ENCODE results near the gene CCT2. TPM values are rescaled to one million over a fixed set of nuclear protein-coding genes. Genes with fewer than 3 reads are reported as not detected.

The CCT2 gene
- total and polyA plus RNA-seq, 2 donors (not counting 1 experiment from before 2014, with no cell fraction given), result 58.2 to 125 TPM

GRCh38 chr12:69621551-69621950, 36.3 kb downstream of the CCT2 start:
- Histone ChIP-seq H3K36me3 (replicated peaks in 1 of 2; ENCODE audit: control extremely low read depth in 1 of 2, control insufficient read depth in 1 of 2, extremely low read depth in 1 of 2, insufficient read depth in 2 of 2, low read length in 1 of 2) (no peaks in the 10 kb centered on the region), H3K9me3 (ENCODE audit: control extremely low read depth in 1 of 3, control insufficient read depth in 2 of 3, insufficient read depth in 1 of 3, low read length in 2 of 3) (no peaks in the 10 kb centered on the region), H2AFZ (ENCODE audit: insufficient read depth, low read depth, low read length, poor library complexity, severe bottlenecking) (no peak overlapping the region), H3K79me2 (ENCODE audit: control insufficient read depth, insufficient read depth, low read length) (no peaks in the 10 kb centered on the region), H3K4me2 (replicated peaks; ENCODE audit: low read depth, low read length, poor library complexity, severe bottlenecking) (no peak overlapping the region), H4K20me1 (ENCODE audit: control insufficient read depth, insufficient read depth, low read length, poor library complexity, severe bottlenecking) (no peaks in the 10 kb centered on the region), H3K9ac (ENCODE audit: low read length) (no peak overlapping the region), H3K27ac (ENCODE audit: low read length in 2 of 2) (no peak overlapping the region), H3K4me3 (ENCODE audit: control extremely low read depth in 1 of 5, extremely low read depth in 1 of 5, insufficient read depth in 1 of 5, low read depth in 2 of 5, low read length in 4 of 5) (no peak overlapping the region), H3K27me3 (replicated peaks in 1 of 4; ENCODE audit: control extremely low read depth in 1 of 4, control insufficient read depth in 3 of 4, insufficient read depth in 4 of 4, low read length in 3 of 4) (no peaks in the 10 kb centered on the region), H3K4me1 (ENCODE audit: control insufficient read depth in 2 of 2, insufficient read depth in 2 of 2, low read length in 2 of 2) (no peaks in the 10 kb centered on the region)
- no peaks in the 10 kb centered on the region for H3K4me1 Mint-ChIP-seq
- no peak overlapping the region for H3K27ac Mint-ChIP-seq
- CTCF ChIA-PET, result interaction anchor here (1.0 kb wide), 1 partner anchor 18 kb away, joined by 3 read pairs; no protein-coding TSS in a partner anchor
- DNase-seq (no peak), ATAC-seq (ENCODE audit: low read depth) (no peak)
- POLR2A ChIA-PET, result no interaction called here
- H3K9me3 Mint-ChIP-seq (ENCODE audit: insufficient read depth), result no peaks in the 10 kb centered on the region
- TF ChIP-seq EZH2 (IDR thresholded peaks at IDR 0.05; ENCODE audit: borderline replicate concordance, insufficient read depth, low read depth, low read length, poor library complexity, severe bottlenecking) (no peak), CTCF (IDR thresholded peaks at IDR 0.05) (no peak)
- H3K4me3 Mint-ChIP-seq, result no peak overlapping the region
- peaks cover 26% of the 10 kb centered on the region for H3K27me3 Mint-ChIP-seq
- intact Hi-C loops (cut with micrococcal nuclease), result no loop called here
- WGBS (ENCODE audit: insufficient coverage), result 100% methylated on average over 1 of the region's 2 CpGs

GRCh38 chr12:69623970-69624369, 38.7 kb downstream of the CCT2 start:
- no peak overlapping the region for H3K9ac ChIP-seq (ENCODE audit: low read length)

More at GRCh38 chr12:69623970-69624369, 38.7 kb downstream of the CCT2 start:
- 96% methylated on average over 13 of the region's 13 CpGs for WGBS (ENCODE audit: insufficient coverage)
- CTCF ChIA-PET, result no interaction called here
- no peak for DNase-seq
- Histone ChIP-seq H2AFZ (ENCODE audit: insufficient read depth, low read depth, low read length, poor library complexity, severe bottlenecking) (no peak overlapping the region), H3K36me3 (replicated peaks in 1 of 2; ENCODE audit: control extremely low read depth in 1 of 2, control insufficient read depth in 1 of 2, extremely low read depth in 1 of 2, insufficient read depth in 2 of 2, low read length in 1 of 2) (no peaks in the 10 kb centered on the region), H3K9me3 (ENCODE audit: control extremely low read depth in 1 of 3, control insufficient read depth in 2 of 3, insufficient read depth in 1 of 3, low read length in 2 of 3) (no peaks in the 10 kb centered on the region), H3K4me3 (ENCODE audit: control extremely low read depth in 1 of 5, extremely low read depth in 1 of 5, insufficient read depth in 1 of 5, low read depth in 2 of 5, low read length in 4 of 5) (no peak overlapping the region), H3K4me1 (ENCODE audit: control insufficient read depth in 2 of 2, insufficient read depth in 2 of 2, low read length in 2 of 2) (no peaks in the 10 kb centered on the region), H3K27me3 (replicated peaks in 1 of 4; ENCODE audit: control extremely low read depth in 1 of 4, control insufficient read depth in 3 of 4, insufficient read depth in 4 of 4, low read length in 3 of 4) (peaks cover 0 to 4% (median 0%) of the 10 kb centered on the region in 4 experiments), H3K79me2 (ENCODE audit: control insufficient read depth, insufficient read depth, low read length) (no peaks in the 10 kb centered on the region), H3K27ac (ENCODE audit: low read length in 2 of 2) (no peak overlapping the region), H3K4me2 (replicated peaks; ENCODE audit: low read depth, low read length, poor library complexity, severe bottlenecking) (no peak overlapping the region), H4K20me1 (ENCODE audit: control insufficient read depth, insufficient read depth, low read length, poor library complexity, severe bottlenecking) (no peaks in the 10 kb centered on the region)
- intact Hi-C loops (cut with micrococcal nuclease), result no loop called here
- peaks cover 17% of the 10 kb centered on the region for H3K27me3 Mint-ChIP-seq
- no peak overlapping the region for H3K27ac Mint-ChIP-seq
- POLR2A ChIA-PET, result interaction anchor here (0.5 kb wide), 1 partner anchor 16 kb away, joined by 3 read pairs; no protein-coding TSS in a partner anchor
- TF ChIP-seq EZH2 (IDR thresholded peaks at IDR 0.05; ENCODE audit: borderline replicate concordance, insufficient read depth, low read depth, low read length, poor library complexity, severe bottlenecking), result no peak
- no peak for TF ChIP-seq CTCF (IDR thresholded peaks at IDR 0.05)
- no peak for ATAC-seq (ENCODE audit: low read depth)
- no peaks in the 10 kb centered on the region for H3K4me1 Mint-ChIP-seq
- H3K4me3 Mint-ChIP-seq, result no peak overlapping the region
- no peaks in the 10 kb centered on the region for H3K9me3 Mint-ChIP-seq (ENCODE audit: insufficient read depth)

Data from B cell (primary cell).